Neutrophil (primary cell): ENCODE data around the gene NRG3.

ENCODE experiments used
- H3K27ac ChIP-seq: fragments of 200-600 bp; sonication (generic); 2 replicates; pipeline ENCODE4 v1.5.1; 2016; ENCODE audit warnings: mild to moderate bottlenecking, moderate library complexity
- H3K27me3 ChIP-seq: fragments of 200-600 bp; sonication (generic); 2 replicates; pipeline ENCODE4 v1.6.0; 2016; ENCODE audit warnings: mild to moderate bottlenecking
- H3K36me3 ChIP-seq: fragments of 200-600 bp; sonication (generic); 2 replicates; pipeline ENCODE4 v1.5.1; 2017
- H3K4me1 ChIP-seq, 2 experiments: fragments of 200-600 bp in 1 of 2; sonication (generic) in 1 of 2; 1 replicate in 1 of 2; 2 replicates in 1 of 2; pipeline versions ENCODE4 v1.5.1 to v1.6.1; 2013 to 2016; ENCODE audit warnings: low read depth in 1 of 2, low read length in 1 of 2, mild to moderate bottlenecking in 1 of 2, moderate library complexity in 1 of 2; ENCODE audit not compliant: control insufficient read depth in 1 of 2, insufficient read depth in 1 of 2
- H3K4me3 ChIP-seq, 2 experiments: fragments of 200-600 bp in 1 of 2; sonication (generic) in 1 of 2; 1 replicate in 1 of 2; 2 replicates in 1 of 2; pipeline ENCODE4 v1.5.1; 2013 to 2016; ENCODE audit warnings: low read depth in 1 of 2, low read length in 1 of 2, mild to moderate bottlenecking in 1 of 2, moderate library complexity in 1 of 2
- H3K9me3 ChIP-seq: fragments of 200-600 bp; sonication (generic); 2 replicates; pipeline ENCODE4 v1.5.1; 2016
- CTCF ChIP-seq: fragments of 200-600 bp; sonication (generic); IDR thresholded peaks from 2 replicates; pipeline ENCODE4 v1.5.1; 2016; ENCODE audit warnings: antibody characterized with exemption

Gene NRG3

GRCh38 chr10:82591421-82591820 is 716.4 kb downstream of the NRG3 start:
- H3K27me3 ChIP-seq = no peaks in the 10 kb centered on the region
- no peaks in the 10 kb centered on the region for H3K36me3 ChIP-seq
- no peak for TF ChIP-seq CTCF
- no peak overlapping the region for H3K4me3 ChIP-seq
- H3K27ac ChIP-seq = no peak overlapping the region
- H3K9me3 ChIP-seq = no peaks in the 10 kb centered on the region
- H3K4me1 ChIP-seq = no peaks in the 10 kb centered on the region

GRCh38 chr10:82597840-82598239 is 722.8 kb downstream of the NRG3 start:
- Histone ChIP-seq H3K9me3 (no peaks in the 10 kb centered on the region), H3K36me3 (no peaks in the 10 kb centered on the region), H3K27me3 (no peaks in the 10 kb centered on the region), H3K27ac (no peak overlapping the region), H3K4me3 (no peak overlapping the region), H3K4me1 (no peaks in the 10 kb centered on the region)
- no peak for TF ChIP-seq CTCF

GRCh38 chr10:82609845-82610244 is 734.9 kb downstream of the NRG3 start:
- Histone ChIP-seq H3K27me3 (no peaks in the 10 kb centered on the region), H3K4me3 (no peak overlapping the region), H3K36me3 (no peaks in the 10 kb centered on the region), H3K9me3 (no peaks in the 10 kb centered on the region), H3K27ac (no peak overlapping the region), H3K4me1 (no peaks in the 10 kb centered on the region)
- no peak for TF ChIP-seq CTCF

- no peaks in the 10 kb centered on the region for H3K9me3 ChIP-seq
- no peaks in the 10 kb centered on the region for H3K27me3 ChIP-seq
- H3K27ac ChIP-seq = no peak overlapping the region
- H3K4me3 ChIP-seq = no peak overlapping the region
- H3K36me3 ChIP-seq = no peaks in the 10 kb centered on the region
- H3K4me1 ChIP-seq = no peaks in the 10 kb centered on the region
- no peak for TF ChIP-seq CTCF
Observed at GRCh38 chr10:82618007-82618406, 743.0 kb downstream of the NRG3 start.

DNA sequence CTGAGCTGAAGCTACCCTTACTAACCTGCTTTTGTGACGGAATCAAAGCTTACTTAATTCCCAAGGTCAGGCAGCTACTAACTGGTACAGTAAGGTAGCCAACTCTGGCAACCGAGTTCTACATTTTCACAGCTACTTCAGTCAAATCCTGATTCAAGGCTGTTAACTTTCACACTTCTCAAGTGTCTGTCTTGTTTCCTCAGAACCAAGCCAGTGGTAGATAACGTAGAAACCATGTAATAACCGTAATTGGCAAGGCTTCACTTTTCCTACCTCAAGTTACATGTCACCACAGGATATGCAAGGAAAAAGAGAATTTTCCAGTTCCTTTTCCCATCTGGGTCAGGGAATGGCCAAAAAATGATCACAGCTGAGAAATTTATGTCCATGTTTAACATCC is 746.7 kb downstream of the NRG3 start:
- H3K9me3 ChIP-seq = no peaks in the 10 kb centered on the region
- no peak for TF ChIP-seq CTCF
- H3K4me3 ChIP-seq = no peak overlapping the region
- H3K36me3 ChIP-seq = no peaks in the 10 kb centered on the region
- H3K27me3 ChIP-seq = no peaks in the 10 kb centered on the region
- H3K4me1 ChIP-seq = no peaks in the 10 kb centered on the region
- H3K27ac ChIP-seq = no peak overlapping the region

DNA sequence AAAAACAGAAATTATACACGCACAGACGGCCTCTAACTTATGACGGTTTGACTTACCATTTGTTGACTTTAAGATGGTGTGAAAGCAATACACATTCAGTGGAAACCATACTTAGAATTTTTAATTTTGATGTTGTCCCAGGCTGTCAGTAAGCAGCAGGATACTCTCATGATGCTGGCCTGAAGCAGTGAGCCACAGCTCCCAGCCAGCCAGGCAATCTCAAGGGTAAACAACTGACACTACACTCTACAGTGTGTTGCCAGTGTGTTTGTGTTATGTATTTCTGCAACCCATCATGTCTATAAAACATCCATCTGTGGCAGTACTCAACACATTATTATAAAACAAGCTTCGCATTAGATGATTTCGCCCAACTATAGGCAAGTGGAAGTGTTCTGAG is 747.5 kb downstream of the NRG3 start:
- H3K27ac ChIP-seq = no peak overlapping the region
- H3K4me3 ChIP-seq = no peak overlapping the region
- no peak for TF ChIP-seq CTCF
- no peaks in the 10 kb centered on the region for H3K9me3 ChIP-seq
- H3K4me1 ChIP-seq = no peaks in the 10 kb centered on the region
- no peaks in the 10 kb centered on the region for H3K36me3 ChIP-seq
- H3K27me3 ChIP-seq = no peaks in the 10 kb centered on the region
